ENCODE data around the gene HTR3E. TPM values are rescaled to one million over a fixed set of nuclear protein-coding genes. Genes with fewer than 3 reads are reported as not detected.
"Not testable (repeated sequence)": the region's sequence is repeated elsewhere in the genome, so short reads cannot be mapped to it uniquely, and the experiment has no call there.

The HTR3E gene
- total and polyA plus RNA-seq, 11 donors = not detected

- Histone ChIP-seq H3K27me3 (peaks cover 0 to 3% (median 0%) of the 10 kb centered on the region in 9 donors), H3K4me1 (no peaks in the 10 kb centered on the region), H3K36me3 (no peaks in the 10 kb centered on the region), H3K4me3 (no peak overlapping the region), H3K27ac (no peak overlapping the region), H3K9me3 (no peaks in the 10 kb centered on the region)
- TF ChIP-seq POLR2A (IDR thresholded peaks at IDR 0.05) (no peak), CTCF (IDR thresholded peaks at IDR 0.05) (no peak)
- no peak for DNase-seq
- intact Hi-C loops (cut with DNase I) = no loop called here
- ATAC-seq = no peak
- 45 to 48% (median 48%) methylated on average over 7 of the region's 7 CpGs for WGBS, 4 donors
These were observed 13.5 kb downstream of the HTR3E start for GRCh38 chr3:184110316-184110725.

- no peaks in the 10 kb centered on the region for H3K4me1 ChIP-seq
- H3K36me3 ChIP-seq = no peaks in the 10 kb centered on the region
- WGBS, 4 donors = 82 to 87% (median 85%) methylated on average over 4 of the region's 4 CpGs
- no peaks in the 10 kb centered on the region for H3K9me3 ChIP-seq
- H3K27me3 ChIP-seq = peaks cover 0 to 3% (median 0%) of the 10 kb centered on the region in 9 donors
- no peak for ATAC-seq
- no peak overlapping the region for H3K4me3 ChIP-seq
- TF ChIP-seq POLR2A (IDR thresholded peaks at IDR 0.05) = no peak
- no peak for TF ChIP-seq CTCF (IDR thresholded peaks at IDR 0.05)
- intact Hi-C loops (cut with DNase I) = no loop called here
- no peak overlapping the region for H3K27ac ChIP-seq
- no peak for DNase-seq
These were observed 19.2 kb downstream of the HTR3E start for GRCh38 chr3:184116017-184116416.

GRCh38 chr3:184117636-184118035, 20.8 kb downstream of the HTR3E start:
- H3K27me3 ChIP-seq = no peaks in the 10 kb centered on the region
- no peak overlapping the region for H3K27ac ChIP-seq
- H3K36me3 ChIP-seq = no peaks in the 10 kb centered on the region
- intact Hi-C loops (cut with DNase I) = no loop called here
- no peaks in the 10 kb centered on the region for H3K4me1 ChIP-seq
- TF ChIP-seq CTCF (IDR thresholded peaks at IDR 0.05) (no peak), POLR2A (IDR thresholded peaks at IDR 0.05) (no peak)
- ATAC-seq = no peak
- WGBS, 4 donors = 83 to 88% (median 87%) methylated on average over 6 of the region's 6 CpGs
- no peak overlapping the region for H3K4me3 ChIP-seq
- no peaks in the 10 kb centered on the region for H3K9me3 ChIP-seq
- no peak for DNase-seq

- H3K4me3 ChIP-seq; DNase-seq; intact Hi-C loops (cut with DNase I); H3K27me3 ChIP-seq; H3K36me3 ChIP-seq; ATAC-seq; H3K9me3 ChIP-seq; H3K4me1 ChIP-seq; H3K27ac ChIP-seq: not testable (repeated sequence)
- WGBS, 4 donors = 94 to 98% (median 97%) methylated on average over 8 of the region's 8 CpGs
These were observed 24.2 kb downstream of the HTR3E start for GRCh38 chr3:184121031-184121430.

- H3K27me3 ChIP-seq = no peaks in the 10 kb centered on the region
- no peaks in the 10 kb centered on the region for H3K36me3 ChIP-seq
- no peaks in the 10 kb centered on the region for H3K9me3 ChIP-seq
- no peak for DNase-seq
- WGBS, 4 donors = 51 to 83% (median 75%) methylated on average over 3 of the region's 3 CpGs
- H3K27ac ChIP-seq = no peak overlapping the region
- intact Hi-C loops (cut with DNase I) = no loop called here
- no peaks in the 10 kb centered on the region for H3K4me1 ChIP-seq
- no peak overlapping the region for H3K4me3 ChIP-seq
- no peak for TF ChIP-seq CTCF (IDR thresholded peaks at IDR 0.05)
- no peak for TF ChIP-seq POLR2A (IDR thresholded peaks at IDR 0.05)
- ATAC-seq = no peak
These were observed 29.1 kb downstream of the HTR3E start for GRCh38 chr3:184126006-184126405.
